Smooth muscle cell (in vitro differentiated cells): ENCODE measurements around the gene GGA1. TPM values are rescaled to one million over a fixed set of nuclear protein-coding genes. Genes with fewer than 3 reads are reported as not detected.

Experiments
- DNase-seq: peaks from one replicate; lab custom pipeline; 2025; ENCODE audit not compliant: unreplicated experiment; lab: John Stamatoyannopoulos, UW
- H2AFZ ChIP-seq: fragments of 200-600 bp; sonication (generic); 2 replicates; pipeline ENCODE4 v1.6.0; 2016; ENCODE audit warnings: antibody characterized with exemption, low read depth, mild to moderate bottlenecking
- H3F3A ChIP-seq: fragments of 200-600 bp; sonication (generic); 2 replicates; pipeline ENCODE4 v1.6.0; 2017; ENCODE audit warnings: antibody characterized with exemption, low read depth
- H3K27ac ChIP-seq: fragments of 200-600 bp; sonication (generic); 2 replicates; pipeline ENCODE4 v1.5.1; 2016; ENCODE audit warnings: low read depth, mild to moderate bottlenecking
- H3K27me3 ChIP-seq: fragments of 200-600 bp; sonication (generic); 2 replicates; pipeline ENCODE4 v1.6.1; 2016; ENCODE audit warnings: low read depth, mild to moderate bottlenecking
- H3K36me3 ChIP-seq: fragments of 200-600 bp; sonication (generic); 2 replicates; pipeline ENCODE4 v1.5.1; 2016; ENCODE audit warnings: low read depth
- H3K4me1 ChIP-seq: fragments of 200-600 bp; sonication (generic); 2 replicates; pipeline ENCODE4 v1.5.1; 2016; ENCODE audit warnings: low read depth
- H3K4me2 ChIP-seq: fragments of 200-600 bp; sonication (generic); 2 replicates; pipeline ENCODE4 v1.6.0; 2016; ENCODE audit warnings: mild to moderate bottlenecking
- H3K4me3 ChIP-seq: fragments of 200-600 bp; sonication (generic); 2 replicates; pipeline ENCODE4 v1.5.1; 2016; ENCODE audit warnings: mild to moderate bottlenecking
- H3K79me2 ChIP-seq: fragments of 200-600 bp; sonication (generic); 2 replicates; pipeline ENCODE4 v1.6.0; 2016; ENCODE audit warnings: low read depth, mild to moderate bottlenecking
- H3K9ac ChIP-seq: fragments of 200-600 bp; sonication (generic); 2 replicates; pipeline ENCODE4 v1.6.0; 2016; ENCODE audit warnings: low read depth
- H3K9me3 ChIP-seq: fragments of 200-600 bp; sonication (generic); replicated peaks from 2 replicates; pipeline ENCODE4 v1.5.1; 2016; ENCODE audit warnings: low read depth
- H4K20me1 ChIP-seq: fragments of 200-600 bp; sonication (generic); 2 replicates; pipeline ENCODE4 v1.6.0; 2016; ENCODE audit warnings: low read depth
- CTCF ChIP-seq: fragments of 200-600 bp; sonication (generic); IDR thresholded peaks from 2 replicates; pipeline ENCODE4 v1.5.1; 2017; ENCODE audit warnings: borderline replicate concordance, mild to moderate bottlenecking, antibody characterized with exemption; ENCODE audit not compliant: insufficient read depth, poor library complexity, severe bottlenecking
- WGBS: methylation state at CpG from one replicate; pipeline ENCODE4 v1.1.7; 2016; ENCODE audit warnings: low lambda C conversion rate; 5-methylcytosine and 5-hydroxymethylcytosine counted together
- polyA plus RNA-seq: library from polyadenylated mRNA; unstranded; fragments of >200 nt; fragmentation: Nextera tagmentation; extraction: Ambion mirVana; gene quantifications from 2 replicates; pipeline ENCODE4 v1.2.1, GENCODE V29; 2016
- total RNA-seq: library from RNA; depleted of rRNA; stranded (reverse); fragments of >200 nt; gene quantifications from 2 replicates; pipeline ENCODE4 v1.2.3, GENCODE V29; 2014

The GGA1 gene
- total and polyA plus RNA-seq, 2 experiments from 2014 or later, result 15.6 to 44.0 TPM

GRCh38 chr22:37626556-37627075, 18.0 kb downstream of the GGA1 start:
- H3K36me3 ChIP-seq, result no peaks in the 10 kb centered on the region
- peak overlapping the region; percentile 49 for H3K4me2 ChIP-seq
- H3F3A ChIP-seq, result no peaks in the 10 kb centered on the region
- no peaks in the 10 kb centered on the region for H3K27me3 ChIP-seq
- H4K20me1 ChIP-seq, result peaks cover 6% of the 10 kb centered on the region
- no peaks in the 10 kb centered on the region for H3K4me1 ChIP-seq
- DNase-seq, result no peak
- no peak for TF ChIP-seq CTCF
- H2AFZ ChIP-seq, result no peak overlapping the region
- no peaks in the 10 kb centered on the region for H3K79me2 ChIP-seq
- H3K9ac ChIP-seq, result peak overlapping the region; percentile 29
- peak overlapping the region; percentile 73 for H3K27ac ChIP-seq
- no peak overlapping the region for H3K4me3 ChIP-seq
- no peaks in the 10 kb centered on the region for H3K9me3 ChIP-seq
- WGBS, result 64% methylated on average over 13 of the region's 13 CpGs

- Histone ChIP-seq H3K9ac (no peak overlapping the region), H3K4me1 (no peaks in the 10 kb centered on the region), H3K4me2 (peak overlapping the region; percentile 4), H4K20me1 (peaks cover 6% of the 10 kb centered on the region), H2AFZ (no peak overlapping the region), H3K4me3 (no peak overlapping the region), H3K27ac (peak overlapping the region; percentile 73), H3K9me3 (no peaks in the 10 kb centered on the region), H3K27me3 (no peaks in the 10 kb centered on the region), H3K36me3 (no peaks in the 10 kb centered on the region), H3F3A (no peaks in the 10 kb centered on the region), H3K79me2 (no peaks in the 10 kb centered on the region)
- no peak for TF ChIP-seq CTCF
- 67% methylated on average over 7 of the region's 7 CpGs for WGBS
- DNase-seq, result no peak
Measured at GRCh38 chr22:37627121-37627520, 18.5 kb downstream of the GGA1 start.

GRCh38 chr22:37627545-37627944, 18.9 kb downstream of the GGA1 start:
- WGBS, result 89% methylated on average over 6 of the region's 6 CpGs
- no peak for TF ChIP-seq CTCF
- no peaks in the 10 kb centered on the region for H3F3A ChIP-seq
- H3K27me3 ChIP-seq, result no peaks in the 10 kb centered on the region
- H3K4me2 ChIP-seq, result peak overlapping the region; percentile 4
- no peak for DNase-seq
- no peaks in the 10 kb centered on the region for H3K9me3 ChIP-seq
- H3K36me3 ChIP-seq, result no peaks in the 10 kb centered on the region
- no peaks in the 10 kb centered on the region for H3K4me1 ChIP-seq
- no peak overlapping the region for H3K9ac ChIP-seq
- H2AFZ ChIP-seq, result no peak overlapping the region
- H3K27ac ChIP-seq, result peak overlapping the region; percentile 73
- peaks cover 6% of the 10 kb centered on the region for H4K20me1 ChIP-seq
- H3K4me3 ChIP-seq, result no peak overlapping the region
- H3K79me2 ChIP-seq, result no peaks in the 10 kb centered on the region

GRCh38 chr22:37628830-37629229, 20.2 kb downstream of the GGA1 start:
- H3F3A ChIP-seq, result no peaks in the 10 kb centered on the region
- peaks cover 6% of the 10 kb centered on the region for H4K20me1 ChIP-seq
- no peaks in the 10 kb centered on the region for H3K9me3 ChIP-seq
- H3K4me3 ChIP-seq, result no peak overlapping the region
- no peaks in the 10 kb centered on the region for H3K79me2 ChIP-seq
- no peaks in the 10 kb centered on the region for H3K27me3 ChIP-seq
- peaks cover 9% of the 10 kb centered on the region for H3K4me1 ChIP-seq
- H3K4me2 ChIP-seq, result no peak overlapping the region
- DNase-seq, result no peak
- no peak overlapping the region for H3K27ac ChIP-seq
- H3K36me3 ChIP-seq, result no peaks in the 10 kb centered on the region
- H3K9ac ChIP-seq, result no peak overlapping the region
- WGBS, result 95% methylated on average over 8 of the region's 8 CpGs
- no peak for TF ChIP-seq CTCF
- H2AFZ ChIP-seq, result no peak overlapping the region
